Spleen (tissue), 7 donors: ENCODE measurements around the gene SSH2.

Experiments used
- CTCF ChIP-seq, 11 experiments: fragments of 200-600 bp in 7 of 11; fragments of 450-650 bp in 4 of 11; sonication (generic) in 4 of 11; IDR thresholded peaks in 8 of 11; conservative IDR thresholded peaks in 3 of 11; 1 replicate in 7 of 11; 2 replicates in 4 of 11; pipeline versions ENCODE4 v1.4.0 to v1.8.0; 2016 to 2021; ENCODE audit warnings: antibody characterized with exemption in 11 of 11, inconsistent platforms in 4 of 11, mild to moderate bottlenecking in 1 of 11
- POLR2A ChIP-seq, 3 donors: fragments of 450-650 bp; IDR thresholded peaks; one replicate each; pipeline ENCODE4 v1.5.1; 2017; ENCODE audit warnings: antibody characterized with exemption in 3 of 3, mild to moderate bottlenecking in 1 of 3
- donor health status: DM: no; HTN: no; CAD: no; lungs with moderate emphysema.
- donor health status: DM: no; HTN: no; CAD: no.
- donor health status: DM: no; HTN: no; CAD: no.

GRCh38 chr17:29911641-29912177, 18.3 kb downstream of the SSH2 start:
- TF ChIP-seq CTCF (IDR thresholded peaks at IDR 0.05 in 8 of 11, conservative IDR thresholded peaks at IDR 0.05 in 3 of 11): no peak
- no peak for TF ChIP-seq POLR2A (IDR thresholded peaks at IDR 0.05)
